Liver (tissue), 9 donors: Measurements from ENCODE around the gene GMDS. TPM values are rescaled to one million over a fixed set of nuclear protein-coding genes. Genes with fewer than 3 reads are reported as not detected.

Experiments used
- DNase-seq: peaks from one replicate; pipeline ENCODE4 v3.0.0-alpha.2; 2017; ENCODE audit warnings: low spot score
- H3K27ac ChIP-seq, 2 donors: one replicate each; pipeline ENCODE4 v1.7.0; 2013; ENCODE audit warnings: inconsistent platforms in 2 of 2, low read length in 2 of 2, control low read depth in 1 of 2, low read depth in 1 of 2, mild to moderate bottlenecking in 1 of 2
- H3K27me3 ChIP-seq, 4 donors: one replicate each; pipeline versions ENCODE4 v1.6.1 to v1.7.0; 2013; ENCODE audit warnings: low read length in 3 of 4, inconsistent platforms in 1 of 4, mild to moderate bottlenecking in 1 of 4, moderate library complexity in 1 of 4; ENCODE audit not compliant: control insufficient read depth in 4 of 4, insufficient read depth in 4 of 4
- H3K36me3 ChIP-seq, 4 donors: one replicate each; pipeline versions ENCODE4 v1.6.1 to v1.7.0; 2013; ENCODE audit warnings: low read length in 3 of 4, mild to moderate bottlenecking in 3 of 4, low read depth in 1 of 4, moderate library complexity in 1 of 4; ENCODE audit not compliant: control insufficient read depth in 4 of 4, insufficient read depth in 3 of 4
- H3K4me1 ChIP-seq, 4 donors: one replicate each; pipeline versions ENCODE4 v1.6.1 to v1.7.0; 2013; ENCODE audit warnings: low read length in 3 of 4, mild to moderate bottlenecking in 3 of 4, moderate library complexity in 1 of 4; ENCODE audit not compliant: control insufficient read depth in 4 of 4, insufficient read depth in 4 of 4
- H3K4me3 ChIP-seq, 3 donors: one replicate each; pipeline versions ENCODE4 v1.6.1 to v1.7.0; 2013; ENCODE audit warnings: low read length in 3 of 3, control low read depth in 1 of 3, low read depth in 1 of 3, mild to moderate bottlenecking in 1 of 3
- H3K9ac ChIP-seq, 2 donors: one replicate each; pipeline ENCODE4 v1.7.0; 2013; ENCODE audit warnings: low read length in 2 of 2, mild to moderate bottlenecking in 2 of 2, moderate library complexity in 2 of 2, control low read depth in 1 of 2, low read depth in 1 of 2
- H3K9me3 ChIP-seq, 4 donors: one replicate each; pipeline versions ENCODE4 v1.6.1 to v1.7.0; 2013; ENCODE audit warnings: low read length in 3 of 4; ENCODE audit not compliant: control insufficient read depth in 4 of 4
- ATF3 ChIP-seq: IDR thresholded peaks from 2 replicates; pipeline ENCODE4 v1.6.1; 2016; ENCODE audit warnings: antibody characterized with exemption
- CTCF ChIP-seq: fragments of 150-350 bp; IDR thresholded peaks from 2 replicates; pipeline ENCODE4 v1.5.1; 2017; ENCODE audit warnings: improper control_type of control experiment, low read depth, low read length; ENCODE audit not compliant: missing input control
- EGR1 ChIP-seq, 2 donors: IDR thresholded peaks; 2 replicates each; pipeline ENCODE4 v1.6.1; 2016 to 2018; ENCODE audit warnings: antibody characterized with exemption in 2 of 2, low read depth in 2 of 2
- FOXA1 ChIP-seq: IDR thresholded peaks from 2 replicates; pipeline ENCODE4 v1.6.1; 2016; ENCODE audit warnings: antibody characterized with exemption
- FOXA2 ChIP-seq: IDR thresholded peaks from 2 replicates; pipeline ENCODE4 v1.6.1; 2016; ENCODE audit warnings: antibody characterized with exemption
- GABPA ChIP-seq, 2 donors: IDR thresholded peaks in 1 of 2; conservative IDR thresholded peaks in 1 of 2; 2 replicates each; pipeline ENCODE4 v1.6.1; 2016; ENCODE audit warnings: antibody characterized with exemption in 2 of 2, mild to moderate bottlenecking in 1 of 2, moderate library complexity in 1 of 2
- HNF4A ChIP-seq, 2 donors: conservative IDR thresholded peaks; 2 replicates each; pipeline ENCODE4 v1.6.1; 2016; ENCODE audit warnings: antibody characterized with exemption in 2 of 2, mild to moderate bottlenecking in 2 of 2
- HNF4G ChIP-seq: IDR thresholded peaks from 2 replicates; pipeline ENCODE4 v1.6.1; 2016; ENCODE audit warnings: antibody characterized with exemption
- JUND ChIP-seq, 2 donors: IDR thresholded peaks; 2 replicates each; pipeline ENCODE4 v1.6.1; 2016; ENCODE audit warnings: antibody characterized with exemption in 2 of 2
- MAX ChIP-seq: IDR thresholded peaks from 2 replicates; pipeline ENCODE4 v1.6.1; 2016; ENCODE audit warnings: antibody characterized with exemption
- NR2F2 ChIP-seq: IDR thresholded peaks from 2 replicates; pipeline ENCODE4 v1.6.1; 2016; ENCODE audit warnings: antibody characterized with exemption
- RAD21 ChIP-seq, 2 donors: IDR thresholded peaks; 2 replicates each; pipeline ENCODE4 v1.6.1; 2016; ENCODE audit warnings: antibody characterized with exemption in 2 of 2, mild to moderate bottlenecking in 2 of 2
- REST ChIP-seq: IDR thresholded peaks from 2 replicates; pipeline ENCODE4 v1.6.1; 2016; ENCODE audit warnings: antibody characterized with exemption, mild to moderate bottlenecking
- RXRA ChIP-seq, 2 donors: IDR thresholded peaks; 2 replicates each; pipeline ENCODE4 v1.6.1; 2017 to 2018; ENCODE audit warnings: antibody characterized with exemption in 2 of 2, mild to moderate bottlenecking in 1 of 2
- SP1 ChIP-seq: IDR thresholded peaks from 2 replicates; pipeline ENCODE4 v1.6.1; 2018; ENCODE audit warnings: antibody characterized with exemption, mild to moderate bottlenecking
- TAF1 ChIP-seq: conservative IDR thresholded peaks from 2 replicates; pipeline ENCODE4 v1.6.1; 2016; ENCODE audit warnings: antibody characterized with exemption, mild to moderate bottlenecking
- YY1 ChIP-seq: IDR thresholded peaks from 2 replicates; pipeline ENCODE4 v1.6.1; 2016; ENCODE audit warnings: antibody characterized with exemption, mild to moderate bottlenecking
- ZBTB33 ChIP-seq: IDR thresholded peaks from 2 replicates; pipeline ENCODE4 v1.6.1; 2016; ENCODE audit warnings: antibody characterized with exemption
- WGBS: extraction: QIAGEN DNeasy Blood & Tissue Kit; methylation state at CpG from one replicate; pipeline ENCODE4 v1.1.7; 2013; 5-methylcytosine and 5-hydroxymethylcytosine counted together
- polyA plus RNA-seq, 2 donors: library from polyadenylated mRNA; stranded (reverse) in 1 of 2; unstranded in 1 of 2; fragments of 200-250 nt in 1 of 2; fragments of >200 nt in 1 of 2; fragmentation: Nextera tagmentation in 1 of 2; extraction: Ambion mirVana in 1 of 2; gene quantifications; one replicate each; pipeline versions ENCODE4 v1.2.1 to v1.2.3, GENCODE V29; 2013 to 2015
- total RNA-seq, 2 donors: library from RNA; depleted of rRNA; stranded (reverse); fragments of >200 nt; gene quantifications; one replicate each; pipeline ENCODE4 v1.2.3, GENCODE V29; 2014
- donor health status: healthy.
- donor health status: healthy.
- donor health status: healthy.
- donor health status: healthy.
- donor health status: healthy.

Gene GMDS
- total and polyA plus RNA-seq, 4 donors, result 3.5 to 15.6 (median 13.0) TPM

GRCh38 chr6:1812034-1812433, 433.4 kb downstream of the GMDS start:
- DNase-seq, result no peak
- WGBS, result 96% methylated on average over 7 of the region's 7 CpGs

More at GRCh38 chr6:1812034-1812433, 433.4 kb downstream of the GMDS start:
- no peak for TF ChIP-seq ATF3
- TF ChIP-seq CTCF, result no peak
- TF ChIP-seq ZBTB33, result no peak
- TF ChIP-seq RXRA (IDR thresholded peaks at IDR 0.05), result no peak
- TF ChIP-seq GABPA (IDR thresholded peaks at IDR 0.05 in 1 of 2, conservative IDR thresholded peaks at IDR 0.05 in 1 of 2), result no peak
- TF ChIP-seq HNF4G, result no peak
- TF ChIP-seq SP1, result no peak
- no peak for TF ChIP-seq RAD21 (IDR thresholded peaks at IDR 0.05)
- TF ChIP-seq JUND (IDR thresholded peaks at IDR 0.05), result no peak
- TF ChIP-seq EGR1 (IDR thresholded peaks at IDR 0.05; ENCODE audit: low read depth in 2 of 2), result no peak
- TF ChIP-seq TAF1, result no peak
- no peak for TF ChIP-seq MAX
- no peak for TF ChIP-seq FOXA1
- no peak for TF ChIP-seq REST
- TF ChIP-seq NR2F2, result no peak
- no peak for TF ChIP-seq YY1
- TF ChIP-seq FOXA2, result no peak
- TF ChIP-seq HNF4A (conservative IDR thresholded peaks at IDR 0.05), result no peak
- Histone ChIP-seq H3K27me3 (no peaks in the 10 kb centered on the region), H3K9ac (no peak overlapping the region), H3K27ac (no peak overlapping the region), H3K36me3 (no peaks in the 10 kb centered on the region), H3K9me3 (no peaks in the 10 kb centered on the region), H3K4me3 (no peak overlapping the region), H3K4me1 (no peaks in the 10 kb centered on the region)
